ENCODE data around the gene IPO11.
A peak's percentile ranks its signal among the peaks of the same experiment; 100 is the strongest.

Gene IPO11

GRCh38 chr5:62643556-62644451, 231.2 kb downstream of the IPO11 start:
- peak; percentile 28 for DNase-seq (ENCODE audit: low read depth)
- TF ChIP-seq, protein P1, sequence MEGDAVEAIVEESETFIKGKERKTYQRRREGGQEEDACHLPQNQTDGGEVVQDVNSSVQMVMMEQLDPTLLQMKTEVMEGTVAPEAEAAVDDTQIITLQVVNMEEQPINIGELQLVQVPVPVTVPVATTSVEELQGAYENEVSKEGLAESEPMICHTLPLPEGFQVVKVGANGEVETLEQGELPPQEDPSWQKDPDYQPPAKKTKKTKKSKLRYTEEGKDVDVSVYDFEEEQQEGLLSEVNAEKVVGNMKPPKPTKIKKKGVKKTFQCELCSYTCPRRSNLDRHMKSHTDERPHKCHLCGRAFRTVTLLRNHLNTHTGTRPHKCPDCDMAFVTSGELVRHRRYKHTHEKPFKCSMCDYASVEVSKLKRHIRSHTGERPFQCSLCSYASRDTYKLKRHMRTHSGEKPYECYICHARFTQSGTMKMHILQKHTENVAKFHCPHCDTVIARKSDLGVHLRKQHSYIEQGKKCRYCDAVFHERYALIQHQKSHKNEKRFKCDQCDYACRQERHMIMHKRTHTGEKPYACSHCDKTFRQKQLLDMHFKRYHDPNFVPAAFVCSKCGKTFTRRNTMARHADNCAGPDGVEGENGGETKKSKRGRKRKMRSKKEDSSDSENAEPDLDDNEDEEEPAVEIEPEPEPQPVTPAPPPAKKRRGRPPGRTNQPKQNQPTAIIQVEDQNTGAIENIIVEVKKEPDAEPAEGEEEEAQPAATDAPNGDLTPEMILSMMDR (IDR thresholded peaks at IDR 0.05; ENCODE audit: control insufficient read depth, extremely low read depth, insufficient read depth), result 0 out of 2 replicates have a peak, but pooled peaks have one; percentile 1

DNA sequence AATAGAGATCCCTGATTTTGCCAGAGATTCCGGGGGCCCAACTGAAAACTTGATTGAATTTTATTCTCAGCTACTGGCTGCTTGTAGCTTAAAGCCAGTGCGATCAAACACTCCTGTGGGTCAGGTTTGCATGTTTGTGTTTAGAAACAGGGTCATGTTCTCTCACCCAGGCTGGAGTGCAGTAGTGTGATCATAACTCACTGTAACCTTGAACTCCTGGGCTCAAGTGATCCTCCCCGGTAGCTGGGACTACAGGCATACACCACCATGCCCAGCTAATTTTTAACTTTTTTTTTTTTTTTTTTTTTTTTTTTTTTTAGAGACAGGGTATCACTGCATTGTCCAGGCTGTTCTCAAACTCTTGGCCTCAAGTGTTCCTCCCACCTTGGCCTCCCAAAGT, 232.7 kb downstream of the IPO11 start:
- TF ChIP-seq, protein P1 (IDR thresholded peaks at IDR 0.05; ENCODE audit: control insufficient read depth, extremely low read depth, insufficient read depth), result no peak
- DNase-seq (ENCODE audit: low read depth), result no peak
- H3K4me3 ChIP-seq (ENCODE audit: low read depth, low read length), result no peak overlapping the region

More at GRCh38 chr5:62643556-62644451, 231.2 kb downstream of the IPO11 start:
- no peak overlapping the region for H3K4me3 ChIP-seq (ENCODE audit: low read depth, low read length)

GRCh38 chr5:62647241-62647640, 234.7 kb downstream of the IPO11 start:
- H3K4me3 ChIP-seq (ENCODE audit: low read depth, low read length), result no peak overlapping the region
- DNase-seq (ENCODE audit: low read depth), result no peak
- TF ChIP-seq, protein P1 (IDR thresholded peaks at IDR 0.05; ENCODE audit: control insufficient read depth, extremely low read depth, insufficient read depth), result no peak

DNA sequence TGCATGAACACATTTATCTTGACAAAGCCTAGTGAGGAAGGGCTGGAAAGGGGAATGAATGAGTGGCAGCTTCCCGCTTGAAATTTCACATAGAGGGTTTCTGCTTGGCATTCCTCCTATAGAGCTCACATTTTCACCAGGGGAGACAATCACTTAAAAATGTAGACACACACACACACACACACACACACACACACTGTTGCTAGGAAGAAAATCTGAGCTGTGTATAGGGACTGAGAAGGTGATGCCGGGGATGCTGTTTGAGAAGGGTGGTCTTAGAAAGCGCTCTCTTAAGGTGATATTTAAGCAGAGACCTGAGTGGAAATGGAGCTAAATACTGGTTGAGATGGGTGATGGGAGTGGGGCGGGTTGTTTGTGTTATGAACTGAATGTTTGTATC, 236.5 kb downstream of the IPO11 start:
- no peak for DNase-seq (ENCODE audit: low read depth)
- TF ChIP-seq, protein P1 (IDR thresholded peaks at IDR 0.05; ENCODE audit: control insufficient read depth, extremely low read depth, insufficient read depth), result no peak
- H3K4me3 ChIP-seq (ENCODE audit: low read depth, low read length), result no peak overlapping the region

- TF ChIP-seq, protein P1 (IDR thresholded peaks at IDR 0.05; ENCODE audit: control insufficient read depth, extremely low read depth, insufficient read depth), result no peak
- no peak for DNase-seq (ENCODE audit: low read depth)
- H3K4me3 ChIP-seq (ENCODE audit: low read depth, low read length), result no peak overlapping the region
Observed at GRCh38 chr5:62649476-62650113, 237.0 kb downstream of the IPO11 start.

GRCh38 chr5:62650197-62650596, 237.6 kb downstream of the IPO11 start:
- no peak overlapping the region for H3K4me3 ChIP-seq (ENCODE audit: low read depth, low read length)
- DNase-seq (ENCODE audit: low read depth), result no peak
- TF ChIP-seq, protein P1 (IDR thresholded peaks at IDR 0.05; ENCODE audit: control insufficient read depth, extremely low read depth, insufficient read depth), result no peak
